A549 (cell line): ENCODE results near the gene LDHAL6B. TPM values are rescaled to one million over a fixed set of nuclear protein-coding genes. Genes with fewer than 3 reads are reported as not detected.

Experiments
- ATAC-seq, 2 experiments: fragments of 200-7000 bp in 1 of 2; fragments of >200 bp in 1 of 2; cut with Nextera tagmentation in 1 of 2; cut with Tn5 transposase in 1 of 2; 3 replicates each; pipeline versions ENCODE4 v1.8.0 to v1.9.1; 2018 to 2020; ENCODE audit warnings: mild to moderate bottlenecking in 1 of 2, moderate library complexity in 1 of 2
- CTCF ChIA-PET: fragments of 300-600 bp; sonication (Branson Sonifier 250); formaldehyde crosslinking; extraction: SDS; loops from one replicate; lab custom pipeline; 2021; ENCODE audit warnings: antibody characterized with exemption, inconsistent platforms; lab: Yijun Ruan, JAX
- POLR2A ChIA-PET: fragments of 350-600 bp; formaldehyde crosslinking; extraction: SDS; loops from one replicate; lab custom pipeline; 2021; ENCODE audit warnings: antibody characterized with exemption, inconsistent platforms; lab: Yijun Ruan, JAX
- DNase-seq, 2 experiments: peaks; one replicate each; pipeline versions ENCODE4 v3.0.0 to v3.0.0-alpha.2; 2011 to 2016; ENCODE audit warnings: low read depth in 1 of 2, low spot score in 1 of 2
- FAIRE-seq: peaks from 2 replicates; lab custom pipeline; 2011; peaks lifted over from hg19 to GRCh38; lab: Jason Lieb, UNC
- H3K27ac ChIP-seq, 2 experiments: fragments of >200 bp; sonication (Bioruptor Twin); formaldehyde crosslinking; 3 replicates each; pipeline ENCODE4 v1.5.1; 2016 to 2017
- H3K4me1 ChIP-seq: fragments of >200 bp; sonication (Bioruptor Twin); formaldehyde crosslinking; 3 replicates; pipeline ENCODE4 v1.6.1; 2016
- H3K4me2 ChIP-seq: fragments of >200 bp; sonication (Bioruptor Twin); formaldehyde crosslinking; 3 replicates; pipeline ENCODE4 v1.6.1; 2016
- H3K4me3 ChIP-seq: fragments of >200 bp; sonication (Bioruptor Twin); formaldehyde crosslinking; 3 replicates; pipeline ENCODE4 v1.5.1; 2016
- H3K9me3 ChIP-seq: fragments of >200 bp; sonication (Bioruptor Twin); formaldehyde crosslinking; 3 replicates; pipeline ENCODE4 v1.6.1; 2016
- BHLHE40 ChIP-seq: IDR thresholded peaks from 2 replicates; pipeline ENCODE4 v1.6.1; 2012; ENCODE audit warnings: low read depth, low read length, inconsistent platforms
- CBX2 ChIP-seq: fragments of 200-600 bp; sonication (generic); IDR thresholded peaks from 2 replicates; pipeline ENCODE4 v1.6.1; 2016; ENCODE audit warnings: low read depth, mild to moderate bottlenecking, borderline replicate concordance
- CEBPB ChIP-seq, 2 experiments: fragments of >200 bp in 1 of 2; sonication (Bioruptor Twin) in 1 of 2; formaldehyde crosslinking in 1 of 2; IDR thresholded peaks; 2 replicates each; pipeline ENCODE4 v1.6.1; 2012 to 2016
- CTCF ChIP-seq: fragments of >200 bp; sonication (Bioruptor Twin); formaldehyde crosslinking; IDR thresholded peaks from 3 replicates; pipeline ENCODE4 v1.5.1; 2016
- EHF ChIP-seq: fragments of 250-450 bp; sonication (Bioruptor Pico); IDR thresholded peaks from 2 replicates; pipeline ENCODE4 v1.5.0; 2020; ENCODE audit warnings: mild to moderate bottlenecking
- ELK1 ChIP-seq: fragments of 150-350 bp; IDR thresholded peaks from 2 replicates; pipeline ENCODE4 v1.6.1; 2014; ENCODE audit warnings: low read depth, mild to moderate bottlenecking, low read length
- FOSL2 ChIP-seq, 2 experiments: fragments of 450-650 bp in 1 of 2; fragments of >200 bp in 1 of 2; sonication (Bioruptor Twin) in 1 of 2; formaldehyde crosslinking; IDR thresholded peaks; 2 replicates each; pipeline versions ENCODE4 v1.5.0 to v1.6.1; 2016 to 2020; ENCODE audit warnings: mild to moderate bottlenecking in 1 of 2, moderate library complexity in 1 of 2
- FOXS1 ChIP-seq: fragments of 250-450 bp; sonication (Bioruptor Pico); IDR thresholded peaks from 2 replicates; pipeline ENCODE4 v1.5.0; 2020; ENCODE audit warnings: mild to moderate bottlenecking, moderate library complexity
- HES2 ChIP-seq: fragments of >200 bp; sonication (Bioruptor Twin); formaldehyde crosslinking; IDR thresholded peaks from 2 replicates; pipeline ENCODE4 v1.6.1; 2016
- MAX ChIP-seq: IDR thresholded peaks from 2 replicates; pipeline ENCODE4 v1.6.1; 2012
- MYC ChIP-seq: IDR thresholded peaks from 2 replicates; pipeline ENCODE4 v1.6.1; 2012; ENCODE audit warnings: mild to moderate bottlenecking, inconsistent platforms, low read length, improper control_type of control experiment, borderline replicate concordance
- NFE2L2 ChIP-seq: fragments of 150-350 bp; conservative IDR thresholded peaks from 2 replicates; pipeline ENCODE4 v1.6.1; 2014; ENCODE audit warnings: low read length
- NR3C1 ChIP-seq: fragments of >200 bp; sonication (Bioruptor Twin); formaldehyde crosslinking; IDR thresholded peaks from 3 replicates; pipeline ENCODE4 v1.6.1; 2017
- POLR2A ChIP-seq: IDR thresholded peaks from 2 replicates; pipeline ENCODE4 v1.6.1; 2012; ENCODE audit warnings: mild to moderate bottlenecking, low read length
- RAD21 ChIP-seq, 2 experiments: fragments of >200 bp in 1 of 2; sonication (Bioruptor Twin) in 1 of 2; formaldehyde crosslinking in 1 of 2; IDR thresholded peaks in 1 of 2; conservative IDR thresholded peaks in 1 of 2; 2 replicates in 1 of 2; 3 replicates in 1 of 2; pipeline ENCODE4 v1.6.1; 2012 to 2018; ENCODE audit warnings: inconsistent platforms in 1 of 2
- SMC3 ChIP-seq: fragments of >200 bp; sonication (Bioruptor Twin); formaldehyde crosslinking; IDR thresholded peaks from 3 replicates; pipeline ENCODE4 v1.6.1; 2018; ENCODE audit warnings: inconsistent platforms
- SREBF2 ChIP-seq: fragments of 450-650 bp; IDR thresholded peaks from 2 replicates; pipeline ENCODE4 v1.6.1; 2014; ENCODE audit warnings: mild to moderate bottlenecking, moderate library complexity
- ZC3H11A ChIP-seq: fragments of 450-650 bp; IDR thresholded peaks from 2 replicates; pipeline ENCODE4 v1.6.1; 2014; ENCODE audit warnings: antibody characterized with exemption, mild to moderate bottlenecking
- ZFP36 ChIP-seq: fragments of 450-650 bp; IDR thresholded peaks from 2 replicates; pipeline ENCODE4 v1.6.1; 2014; ENCODE audit warnings: borderline replicate concordance; ENCODE audit not compliant: partially characterized antibody
- ZNF302 ChIP-seq: fragments of 250-450 bp; sonication (Bioruptor Pico); IDR thresholded peaks from 2 replicates; pipeline ENCODE4 v1.9.0; 2021; ENCODE audit warnings: inconsistent platforms, mild to moderate bottlenecking, moderate library complexity
- WGBS: methylation state at CpG from one replicate; pipeline ENCODE4 v1.1.6; 2017; ENCODE audit errors: missing lambda C conversion rate; 5-methylcytosine and 5-hydroxymethylcytosine counted together
- polyA plus RNA-seq, 4 experiments: library from polyadenylated mRNA; depleted of rRNA in 3 of 4; stranded (reverse); fragments of >200 nt; fragmentation: RNase III in 1 of 4; extraction: RNeasy Plus Mini Kit Qiagen cat#74134 plus additional on column Dnase treatment in 1 of 4; gene quantifications; 2 replicates in 3 of 4; 3 replicates in 1 of 4; pipeline ENCODE4 v1.2.3, GENCODE V29; 2011 to 2017

LDHAL6B gene
- polyA plus RNA-seq, 2 of the 4 experiments (the other 2 are of a cell fraction) = not detected

- H3K4me2 ChIP-seq = no peak overlapping the region
- ChIA-PET CTCF (interaction anchor here (0.7 to 3.3 kb wide), 8 partner anchors 16 to 370 kb away, joined by 3 to 11 read pairs (median 4); no protein-coding TSS in a partner anchor), POLR2A (no interaction called here)
- no peaks in the 10 kb centered on the region for H3K4me1 ChIP-seq
- H3K4me3 ChIP-seq = no peak overlapping the region
- ATAC-seq = no peak; a peak in 1 of 6 replicates
- FAIRE-seq = no peak
- TF ChIP-seq MYC (no peak), CEBPB (IDR thresholded peaks at IDR 0.05) (no peak), FOXS1 (CRISPR knock-in tag) (no peak), CBX2 (no peak), ZFP36 (no peak), POLR2A (no peak), EHF (no peak), MAX (no peak), HES2 (no peak), ZNF302 (no peak), BHLHE40 (no peak), SREBF2 (no peak), FOSL2 (IDR thresholded peaks at IDR 0.05) (no peak), FOSL2 (CRISPR knock-in tag; IDR thresholded peaks at IDR 0.05) (no peak), NR3C1 (no peak), ZC3H11A (no peak), ELK1 (no peak), NFE2L2 (no peak)
- WGBS = 93% methylated on average over 7 of the region's 7 CpGs
- DNase-seq = no peak
- H3K27ac ChIP-seq = no peak overlapping the region
- H3K9me3 ChIP-seq = no peaks in the 10 kb centered on the region
Measured at GRCh38 chr15:59158701-59159034, 48.0 kb upstream of the LDHAL6B start.

- ATAC-seq (peak in 1 of 2 experiments; percentile 12; a peak in 1 of 6 replicates), DNase-seq (no peak), FAIRE-seq (no peak)
- Histone ChIP-seq H3K4me2 (no peak overlapping the region), H3K4me1 (no peaks in the 10 kb centered on the region), H3K9me3 (no peaks in the 10 kb centered on the region), H3K27ac (peak overlapping the region in 1 of 2 experiments; percentile 3; a peak in 1 of 6 replicates), H3K4me3 (no peak overlapping the region)
- ChIA-PET CTCF (interaction anchor here (0.7 to 3.3 kb wide), 6 partner anchors 15 to 370 kb away, joined by 3 to 11 read pairs (median 4); no protein-coding TSS in a partner anchor), POLR2A (no interaction called here)
- 92% methylated on average over 9 of the region's 9 CpGs for WGBS
- TF ChIP-seq SREBF2 = no peak
Measured at GRCh38 chr15:59159210-59159609, 47.4 kb upstream of the LDHAL6B start.

- POLR2A ChIA-PET = no interaction called here
- no peaks in the 10 kb centered on the region for H3K9me3 ChIP-seq
- ATAC-seq = peak; percentile 81 to 84
- H3K4me1 ChIP-seq = peaks cover 6% of the 10 kb centered on the region
- TF ChIP-seq ZFP36 = no peak
- TF ChIP-seq SMC3 = peak; percentile 70
- peak; percentile 62 for TF ChIP-seq CTCF
- TF ChIP-seq RAD21 (conservative IDR thresholded peaks at IDR 0.05 in 1 of 2, IDR thresholded peaks at IDR 0.05 in 1 of 2) = peak; percentile 76 to 87
- TF ChIP-seq, all 56 proteins: peak for 3
- Histone ChIP-seq H3K4me2 (no peak overlapping the region), H3K4me3 (no peak overlapping the region), H3K27ac (peak overlapping the region in 1 of 2 experiments; percentile 22; a peak in 1 of 6 replicates)
- DNase-seq = peak; percentile 41 to 59
- FAIRE-seq = no peak
- CTCF ChIA-PET = interaction anchor here (0.5 to 3.5 kb wide), 13 partner anchors 9 to 356 kb away, joined by 3 to 27 read pairs (median 3); no protein-coding TSS in a partner anchor
- WGBS = 83% methylated on average over 22 of the region's 23 CpGs
Measured at GRCh38 chr15:59160880-59161593, 45.6 kb upstream of the LDHAL6B start.
